ENCODE data around the gene AFP.
"Not testable (repeated sequence)": the region's sequence is repeated elsewhere in the genome, so short reads cannot be mapped to it uniquely, and the experiment has no call there.

The AFP gene

DNA sequence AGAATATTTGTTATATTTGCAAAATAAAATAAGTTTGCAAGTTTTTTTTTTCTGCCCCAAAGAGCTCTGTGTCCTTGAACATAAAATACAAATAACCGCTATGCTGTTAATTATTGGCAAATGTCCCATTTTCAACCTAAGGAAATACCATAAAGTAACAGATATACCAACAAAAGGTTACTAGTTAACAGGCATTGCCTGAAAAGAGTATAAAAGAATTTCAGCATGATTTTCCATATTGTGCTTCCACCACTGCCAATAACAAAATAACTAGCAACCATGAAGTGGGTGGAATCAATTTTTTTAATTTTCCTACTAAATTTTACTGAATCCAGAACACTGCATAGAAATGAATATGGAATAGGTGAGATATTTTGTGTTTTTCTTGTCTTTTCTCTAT is at the start of gene AFP:
AFP (plus strand) TSS at position 238 of the 400 bp plus-strand sequence; CDS start at position 280, 42 bp downstream.
- no peak for DNase-seq (ENCODE audit: low read depth in 2 of 2)
- H3K4me3 ChIP-seq (replicated peaks in 1 of 2; ENCODE audit: low read depth in 2 of 2, low read length in 2 of 2), result no peak within 1 kb of the TSS
- TF ChIP-seq, protein P1, sequence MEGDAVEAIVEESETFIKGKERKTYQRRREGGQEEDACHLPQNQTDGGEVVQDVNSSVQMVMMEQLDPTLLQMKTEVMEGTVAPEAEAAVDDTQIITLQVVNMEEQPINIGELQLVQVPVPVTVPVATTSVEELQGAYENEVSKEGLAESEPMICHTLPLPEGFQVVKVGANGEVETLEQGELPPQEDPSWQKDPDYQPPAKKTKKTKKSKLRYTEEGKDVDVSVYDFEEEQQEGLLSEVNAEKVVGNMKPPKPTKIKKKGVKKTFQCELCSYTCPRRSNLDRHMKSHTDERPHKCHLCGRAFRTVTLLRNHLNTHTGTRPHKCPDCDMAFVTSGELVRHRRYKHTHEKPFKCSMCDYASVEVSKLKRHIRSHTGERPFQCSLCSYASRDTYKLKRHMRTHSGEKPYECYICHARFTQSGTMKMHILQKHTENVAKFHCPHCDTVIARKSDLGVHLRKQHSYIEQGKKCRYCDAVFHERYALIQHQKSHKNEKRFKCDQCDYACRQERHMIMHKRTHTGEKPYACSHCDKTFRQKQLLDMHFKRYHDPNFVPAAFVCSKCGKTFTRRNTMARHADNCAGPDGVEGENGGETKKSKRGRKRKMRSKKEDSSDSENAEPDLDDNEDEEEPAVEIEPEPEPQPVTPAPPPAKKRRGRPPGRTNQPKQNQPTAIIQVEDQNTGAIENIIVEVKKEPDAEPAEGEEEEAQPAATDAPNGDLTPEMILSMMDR (IDR thresholded peaks at IDR 0.05; ENCODE audit: low read depth, low read length), result no peak

DNA sequence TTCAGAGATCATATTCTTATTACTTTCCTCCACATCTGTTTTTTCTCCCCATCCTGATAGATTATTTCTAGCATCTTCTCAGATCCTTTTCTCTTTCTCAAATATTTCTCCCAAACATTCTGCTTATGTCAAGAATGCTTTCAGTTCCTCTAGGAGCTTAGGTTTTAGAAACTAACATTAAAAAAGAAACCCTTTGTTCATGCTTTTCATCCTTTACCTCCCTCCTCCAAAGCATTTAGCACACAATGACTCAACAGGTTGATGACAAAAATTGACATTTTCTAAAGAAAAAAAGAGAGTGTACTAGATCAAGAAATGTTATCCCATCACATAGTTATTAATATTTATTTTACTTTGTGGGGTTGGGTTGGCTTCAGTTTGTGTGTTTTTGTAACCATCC is 48.5 kb upstream of the AFP start:
- H3K4me3 ChIP-seq (replicated peaks in 1 of 2; ENCODE audit: low read depth in 2 of 2, low read length in 2 of 2), result no peak overlapping the region
- DNase-seq (ENCODE audit: low read depth in 2 of 2), result no peak
- TF ChIP-seq, protein P1 (IDR thresholded peaks at IDR 0.05; ENCODE audit: low read depth, low read length), result no peak

DNA sequence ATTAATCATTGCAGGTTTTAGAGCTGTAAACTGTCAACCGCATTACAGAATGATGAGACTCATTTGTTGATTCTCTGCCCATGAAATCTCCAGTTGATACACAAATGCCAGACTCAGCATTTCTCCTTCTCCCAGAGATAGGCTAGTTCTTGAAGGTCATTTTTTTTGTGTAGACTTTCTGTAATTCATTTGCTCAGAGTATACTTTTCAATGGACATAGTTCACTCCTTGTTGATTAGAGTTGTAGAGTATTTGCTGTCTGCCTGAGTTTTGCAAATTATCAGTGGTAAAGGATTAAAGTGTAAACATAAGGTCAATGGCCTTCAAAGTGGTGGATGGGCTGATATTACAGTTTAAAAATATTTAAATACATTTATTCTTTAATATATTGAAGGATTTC is 47.1 kb upstream of the AFP start:
- no peak overlapping the region for H3K4me3 ChIP-seq (replicated peaks in 1 of 2; ENCODE audit: low read depth in 2 of 2, low read length in 2 of 2)
- DNase-seq (ENCODE audit: low read depth in 2 of 2), result no peak
- TF ChIP-seq, protein P1 (IDR thresholded peaks at IDR 0.05; ENCODE audit: low read depth, low read length), result no peak

DNA sequence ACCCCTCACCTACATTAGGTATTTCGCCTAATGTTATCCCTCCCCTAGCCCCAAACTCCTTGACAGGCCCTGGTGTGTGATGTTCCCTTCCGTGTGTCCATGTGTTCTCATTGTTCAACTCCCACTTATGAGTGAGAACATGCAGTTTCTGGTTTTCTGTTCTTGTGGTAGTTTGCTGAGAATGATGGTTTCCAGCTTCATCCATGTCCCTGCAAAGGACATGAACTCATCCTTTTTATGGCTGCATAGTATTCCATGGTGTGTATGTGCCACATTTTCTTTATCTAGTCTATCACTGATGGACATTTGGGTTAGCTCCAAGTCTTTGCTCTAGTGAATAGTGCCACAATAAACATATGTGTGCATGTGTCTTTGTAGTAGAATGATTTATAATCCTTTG is 46.4 kb upstream of the AFP start:
- not testable (repeated sequence) for DNase-seq (ENCODE audit: low read depth in 2 of 2); H3K4me3 ChIP-seq (replicated peaks in 1 of 2; ENCODE audit: low read depth in 2 of 2, low read length in 2 of 2)

DNA sequence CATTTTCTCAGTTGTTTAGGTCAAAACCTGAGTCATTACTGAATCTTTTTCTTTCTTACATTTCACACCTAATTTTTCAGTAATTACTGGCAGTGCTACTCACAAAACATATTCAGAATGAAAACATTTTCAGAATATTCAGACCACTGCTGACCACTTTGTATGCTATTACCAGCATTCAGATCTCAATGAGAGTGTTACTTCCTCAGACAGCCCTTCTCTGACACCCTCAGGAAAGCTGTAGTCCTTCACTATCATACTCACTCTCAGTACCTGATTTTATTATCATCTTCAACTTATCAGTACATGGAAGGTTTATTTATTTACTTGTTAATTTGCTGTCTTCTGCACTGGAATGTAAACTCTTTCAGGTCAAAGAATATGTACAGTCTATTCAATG is 44.2 kb upstream of the AFP start:
- TF ChIP-seq, protein P1 (IDR thresholded peaks at IDR 0.05; ENCODE audit: low read depth, low read length), result no peak
- no peak overlapping the region for H3K4me3 ChIP-seq (replicated peaks in 1 of 2; ENCODE audit: low read depth in 2 of 2, low read length in 2 of 2)
- DNase-seq (ENCODE audit: low read depth in 2 of 2), result no peak

DNA sequence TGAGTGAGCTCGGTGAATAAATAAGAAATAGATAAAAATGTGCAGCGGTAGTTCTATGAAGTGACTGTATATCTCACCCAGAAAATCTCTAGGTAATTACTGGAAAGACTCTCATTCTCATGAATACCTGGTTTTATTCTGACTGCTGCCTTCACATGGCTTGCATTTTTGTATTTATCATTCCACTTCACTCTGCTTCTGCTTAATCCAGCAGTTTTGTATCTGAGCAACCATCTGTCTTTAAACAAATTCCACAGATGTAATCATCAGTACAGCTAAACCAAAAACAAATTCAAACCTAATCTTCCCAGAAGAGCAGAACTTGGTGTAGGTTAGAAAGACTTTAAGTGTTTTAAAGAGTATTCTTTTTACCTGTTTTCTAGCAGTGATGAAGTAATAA is 43.1 kb upstream of the AFP start:
- TF ChIP-seq, protein P1 (IDR thresholded peaks at IDR 0.05; ENCODE audit: low read depth, low read length), result no peak
- H3K4me3 ChIP-seq (replicated peaks in 1 of 2; ENCODE audit: low read depth in 2 of 2, low read length in 2 of 2), result no peak overlapping the region
- DNase-seq (ENCODE audit: low read depth in 2 of 2), result no peak

DNA sequence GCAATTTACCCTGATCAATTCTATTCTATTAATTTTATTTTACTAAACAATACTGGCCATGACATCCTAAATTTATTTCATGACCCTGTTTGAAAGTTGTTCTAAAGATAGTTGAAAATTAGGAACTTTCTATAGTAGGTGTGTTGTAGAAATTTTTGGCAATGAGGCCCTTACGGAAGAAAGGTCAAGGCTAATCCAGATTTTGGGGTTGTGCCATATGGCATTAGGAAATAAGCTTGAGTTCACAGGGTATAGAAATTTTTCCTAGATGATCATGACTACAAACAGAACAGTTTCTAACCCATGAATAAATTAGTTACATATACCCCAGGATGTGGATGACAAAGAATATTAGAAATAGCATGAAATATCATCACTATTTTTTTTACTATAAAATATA is 39.7 kb upstream of the AFP start:
- no peak for DNase-seq (ENCODE audit: low read depth in 2 of 2)
- H3K4me3 ChIP-seq (replicated peaks in 1 of 2; ENCODE audit: low read depth in 2 of 2, low read length in 2 of 2), result no peak overlapping the region
- TF ChIP-seq, protein P1 (IDR thresholded peaks at IDR 0.05; ENCODE audit: low read depth, low read length), result no peak
